ENCODE measurements around the gene OTOP2. TPM values are rescaled to one million over a fixed set of nuclear protein-coding genes. Genes with fewer than 3 reads are reported as not detected.
"Not testable (repeated sequence)": the region's sequence is repeated elsewhere in the genome, so short reads cannot be mapped to it uniquely, and the experiment has no call there.

Gene OTOP2
- total RNA-seq, 5 donors from 2014 or later (not counting 1 experiment from before 2014, with no cell fraction given), result not detected

DNA sequence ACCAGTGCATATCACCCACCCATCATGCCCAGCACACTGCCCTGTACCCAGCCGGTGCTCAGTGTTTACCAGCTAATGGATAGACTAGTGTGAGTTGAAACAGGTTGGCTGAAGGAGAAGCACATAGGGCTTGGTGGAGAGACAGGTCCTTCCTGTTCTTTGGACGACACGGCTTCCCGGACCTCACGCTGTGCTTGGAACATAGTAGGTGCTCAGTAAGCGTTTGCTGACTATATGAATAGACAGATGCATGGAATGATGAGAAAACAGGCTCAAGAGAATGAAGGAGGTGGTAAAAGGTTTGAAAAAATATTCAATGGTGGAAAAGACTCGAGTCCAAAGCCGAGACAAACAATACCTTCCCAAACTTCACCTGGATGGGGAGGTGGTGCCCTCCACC lies 23.9 kb upstream of the OTOP2 start:
- Mint-ChIP-seq H3K36me3 (no peaks in the 10 kb centered on the region), H3K27me3 (peaks cover 10 to 29% of the 10 kb centered on the region in 2 donors), H3K4me3 (no peak overlapping the region), H3K9me3 (no peaks in the 10 kb centered on the region), H3K4me1 (no peaks in the 10 kb centered on the region), H3K27ac (no peak overlapping the region)
- Histone ChIP-seq H3K27ac (ENCODE audit: low read length) (no peak overlapping the region), H3K4me1 (ENCODE audit: control insufficient read depth in 1 of 2, extremely low read depth in 1 of 2, insufficient read depth in 2 of 2, low read length in 2 of 2) (no peaks in the 10 kb centered on the region), H3K27me3 (replicated peaks in 1 of 2; ENCODE audit: control insufficient read depth in 2 of 2, extremely low read depth in 1 of 2, insufficient read depth in 2 of 2, low read length in 1 of 2) (peaks cover 0 to 58% of the 10 kb centered on the region in 2 experiments), H3K36me3 (ENCODE audit: control insufficient read depth in 2 of 2, extremely low read depth in 1 of 2, insufficient read depth in 1 of 2, low read length in 1 of 2) (no peaks in the 10 kb centered on the region), H3K9me3 (no peaks in the 10 kb centered on the region), H3K4me3 (ENCODE audit: control insufficient read depth in 1 of 2, extremely low read depth in 1 of 2, low read length in 1 of 2) (no peak overlapping the region)
- CTCF ChIA-PET, result no interaction called here
- WGBS (ENCODE audit: insufficient coverage), result 90% methylated on average over 2 of the region's 8 CpGs
- POLR2A ChIA-PET, result no interaction called here
- ATAC-seq (replicated peaks in 1 of 4) (no peak), DNase-seq (no peak)

DNA sequence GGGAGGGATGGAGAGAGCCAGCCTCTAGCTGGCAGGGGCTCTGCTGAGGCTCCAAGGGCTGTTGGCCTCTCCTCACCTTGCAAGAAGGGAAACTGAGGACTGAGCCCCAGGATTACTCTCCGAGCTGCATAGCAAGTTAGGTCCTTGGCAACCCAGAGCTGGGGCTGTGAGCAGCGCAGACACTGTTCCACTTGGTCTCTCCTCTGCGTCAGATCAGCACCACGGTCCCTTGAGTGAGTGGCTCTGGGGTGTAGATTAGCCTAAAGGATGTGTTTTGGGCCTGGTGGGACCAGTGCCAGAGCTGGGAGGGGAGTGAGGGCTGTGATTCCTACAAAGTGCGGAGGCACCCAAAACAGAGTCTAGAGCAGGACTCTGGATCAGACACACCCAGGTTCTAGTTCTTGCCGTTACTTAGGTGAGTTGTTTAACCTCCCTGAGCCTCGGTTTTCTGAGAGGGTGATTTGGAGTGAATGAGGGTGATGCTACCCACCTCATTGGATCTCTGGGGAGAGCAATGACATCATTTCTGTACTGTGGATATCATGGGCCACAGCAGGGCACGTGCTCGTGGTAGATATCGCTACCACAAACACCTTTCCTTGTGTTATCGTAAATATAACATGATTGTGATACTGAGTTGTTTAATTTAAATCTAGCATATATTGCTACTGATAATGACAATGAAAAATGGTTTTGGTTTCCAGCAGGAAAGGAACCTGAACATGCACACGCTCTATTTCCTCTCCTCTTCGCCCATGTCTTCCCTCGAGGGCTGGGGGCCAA lies 22.5 kb upstream of the OTOP2 start:
- ChIA-PET CTCF (interaction anchor here in 1 of 2 donors (0.7 kb wide), 1 partner anchor 147 kb away, joined by 3 read pairs; no protein-coding TSS in a partner anchor), POLR2A (no interaction called here)
- Histone ChIP-seq H3K27ac (ENCODE audit: low read length) (no peak overlapping the region), H3K9me3 (no peaks in the 10 kb centered on the region), H3K36me3 (ENCODE audit: control insufficient read depth in 2 of 2, extremely low read depth in 1 of 2, insufficient read depth in 1 of 2, low read length in 1 of 2) (no peaks in the 10 kb centered on the region), H3K4me3 (ENCODE audit: control insufficient read depth in 1 of 2, extremely low read depth in 1 of 2, low read length in 1 of 2) (no peak overlapping the region), H3K4me1 (ENCODE audit: control insufficient read depth in 1 of 2, extremely low read depth in 1 of 2, insufficient read depth in 2 of 2, low read length in 2 of 2) (no peaks in the 10 kb centered on the region), H3K27me3 (replicated peaks in 1 of 2; ENCODE audit: control insufficient read depth in 2 of 2, extremely low read depth in 1 of 2, insufficient read depth in 2 of 2, low read length in 1 of 2) (peaks cover 0 to 46% of the 10 kb centered on the region in 2 experiments)
- H3K4me1 Mint-ChIP-seq, result peaks cover 0 to 2% (median 0%) of the 10 kb centered on the region in 3 donors
- H3K4me3 Mint-ChIP-seq, result no peak overlapping the region
- 61% methylated on average over 4 of the region's 14 CpGs for WGBS (ENCODE audit: insufficient coverage)
- H3K36me3 Mint-ChIP-seq, result no peaks in the 10 kb centered on the region
- H3K27ac Mint-ChIP-seq, result no peak overlapping the region
- H3K9me3 Mint-ChIP-seq, result no peaks in the 10 kb centered on the region
- DNase-seq (no peak), ATAC-seq (replicated peaks in 1 of 4) (no peak)
- H3K27me3 Mint-ChIP-seq, result peaks cover under 1 to 22% of the 10 kb centered on the region in 2 donors

- no peaks in the 10 kb centered on the region for H3K9me3 Mint-ChIP-seq
- Histone ChIP-seq H3K27me3 (replicated peaks in 1 of 2; ENCODE audit: control insufficient read depth in 2 of 2, extremely low read depth in 1 of 2, insufficient read depth in 2 of 2, low read length in 1 of 2) (peaks cover 0 to 44% of the 10 kb centered on the region in 2 experiments), H3K4me3 (ENCODE audit: control insufficient read depth in 1 of 2, extremely low read depth in 1 of 2, low read length in 1 of 2) (no peak overlapping the region), H3K4me1 (ENCODE audit: control insufficient read depth in 1 of 2, extremely low read depth in 1 of 2, insufficient read depth in 2 of 2, low read length in 2 of 2) (no peaks in the 10 kb centered on the region), H3K36me3 (ENCODE audit: control insufficient read depth in 2 of 2, extremely low read depth in 1 of 2, insufficient read depth in 1 of 2, low read length in 1 of 2) (no peaks in the 10 kb centered on the region), H3K27ac (ENCODE audit: low read length) (no peak overlapping the region), H3K9me3 (no peaks in the 10 kb centered on the region)
- no peaks in the 10 kb centered on the region for H3K36me3 Mint-ChIP-seq
- WGBS (ENCODE audit: insufficient coverage), result 93% methylated on average over 5 of the region's 9 CpGs
- DNase-seq, result no peak
- no peak overlapping the region for H3K4me3 Mint-ChIP-seq
- H3K27ac Mint-ChIP-seq, result no peak overlapping the region
- ChIA-PET CTCF (interaction anchor here in 1 of 2 donors (0.6 kb wide), 1 partner anchor 730 kb away, joined by 4 read pairs; the partner anchor contains the start of gene SMIM5), POLR2A (no interaction called here)
- peaks cover 0 to 19% of the 10 kb centered on the region in 2 donors for H3K27me3 Mint-ChIP-seq
- peaks cover 0 to 2% (median 0%) of the 10 kb centered on the region in 3 donors for H3K4me1 Mint-ChIP-seq
- ATAC-seq (replicated peaks in 1 of 4), result no peak
Observed at GRCh38 chr17:74903034-74903433, 21.0 kb upstream of the OTOP2 start.

DNA sequence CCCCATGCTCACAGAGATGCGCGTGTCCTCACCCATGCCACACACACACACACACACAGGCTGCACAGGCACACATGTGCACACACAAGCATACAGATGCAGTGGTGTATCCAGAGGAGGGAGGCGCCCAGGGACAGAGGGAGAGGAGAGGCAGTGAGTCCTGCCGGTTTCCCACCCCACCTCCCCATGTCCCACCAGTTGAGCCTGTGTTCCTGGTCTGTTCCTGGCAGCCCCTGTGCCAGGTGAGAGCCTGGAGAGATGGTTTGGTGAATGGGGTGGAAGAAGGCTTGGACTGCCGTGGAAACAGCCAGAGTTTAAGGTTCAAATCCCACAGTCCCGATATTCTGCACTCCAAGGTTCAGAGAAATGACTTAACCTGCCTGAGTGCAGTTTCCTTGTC lies 20.4 kb upstream of the OTOP2 start:
- 80% methylated on average over 1 of the region's 6 CpGs for WGBS (ENCODE audit: insufficient coverage)
- H3K27ac ChIP-seq (ENCODE audit: low read length), result no peak overlapping the region
- H3K4me1 ChIP-seq (ENCODE audit: control insufficient read depth in 1 of 2, extremely low read depth in 1 of 2, insufficient read depth in 2 of 2, low read length in 2 of 2), result no peaks in the 10 kb centered on the region
- ChIA-PET POLR2A (no interaction called here), CTCF (interaction anchor here in 1 of 2 donors (0.6 kb wide), 1 partner anchor 729 kb away, joined by 4 read pairs; the partner anchor contains the start of gene SMIM5)
- no peaks in the 10 kb centered on the region for H3K9me3 Mint-ChIP-seq
- peaks cover 0 to 44% of the 10 kb centered on the region in 2 experiments for H3K27me3 ChIP-seq (replicated peaks in 1 of 2; ENCODE audit: control insufficient read depth in 2 of 2, extremely low read depth in 1 of 2, insufficient read depth in 2 of 2, low read length in 1 of 2)
- peaks cover 0 to 19% of the 10 kb centered on the region in 2 donors for H3K27me3 Mint-ChIP-seq
- H3K4me3 ChIP-seq (ENCODE audit: control insufficient read depth in 1 of 2, extremely low read depth in 1 of 2, low read length in 1 of 2), result no peak overlapping the region
- H3K27ac Mint-ChIP-seq, result no peak overlapping the region
- no peaks in the 10 kb centered on the region for H3K36me3 Mint-ChIP-seq
- H3K4me3 Mint-ChIP-seq, result no peak overlapping the region
- no peaks in the 10 kb centered on the region for H3K36me3 ChIP-seq (ENCODE audit: control insufficient read depth in 2 of 2, extremely low read depth in 1 of 2, insufficient read depth in 1 of 2, low read length in 1 of 2)
- ATAC-seq (replicated peaks in 1 of 4), result no peak
- H3K4me1 Mint-ChIP-seq, result peaks cover 0 to 2% (median 0%) of the 10 kb centered on the region in 3 donors
- H3K9me3 ChIP-seq, result no peaks in the 10 kb centered on the region
- DNase-seq, result no peak

DNA sequence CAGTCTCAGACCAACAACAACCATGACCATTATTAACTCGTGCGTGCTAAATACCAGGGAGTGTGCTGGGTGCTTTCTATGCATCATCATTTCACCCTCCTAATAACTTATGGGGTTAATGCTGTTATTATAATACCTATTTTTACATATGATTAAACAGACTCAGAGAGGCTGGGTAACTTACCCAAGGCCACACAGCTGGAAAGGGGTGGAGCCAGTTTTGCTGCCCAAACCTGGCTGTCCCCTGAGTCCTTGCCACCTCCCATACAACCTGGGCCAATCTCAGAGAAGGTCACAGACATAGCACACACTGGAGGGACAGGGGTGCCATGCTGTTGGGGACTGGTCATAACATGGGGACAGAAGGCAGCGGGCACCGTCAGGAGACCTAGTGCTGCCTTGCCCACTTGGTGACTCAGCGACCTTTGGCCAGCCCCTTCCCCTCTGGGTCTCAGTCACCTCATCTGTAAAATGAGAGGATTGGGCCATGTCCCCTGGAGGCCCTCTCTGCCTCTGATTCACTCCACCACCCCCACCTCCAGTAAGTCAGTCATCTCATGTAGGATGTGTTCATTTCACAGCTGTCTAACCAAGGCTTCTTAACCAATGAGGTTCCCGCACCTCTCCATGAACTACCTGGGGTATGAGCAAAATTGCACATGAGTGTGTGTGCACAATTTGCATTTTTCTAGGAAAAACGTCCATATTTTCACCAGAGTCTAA lies 19.2 kb upstream of the OTOP2 start:
- no peaks in the 10 kb centered on the region for H3K36me3 ChIP-seq (ENCODE audit: control insufficient read depth in 2 of 2, extremely low read depth in 1 of 2, insufficient read depth in 1 of 2, low read length in 1 of 2)
- no peaks in the 10 kb centered on the region for H3K9me3 Mint-ChIP-seq
- 88% methylated on average over 3 of the region's 7 CpGs for WGBS (ENCODE audit: insufficient coverage)
- DNase-seq (no peak), ATAC-seq (replicated peaks in 1 of 4) (no peak)
- H3K4me3 ChIP-seq (ENCODE audit: control insufficient read depth in 1 of 2, extremely low read depth in 1 of 2, low read length in 1 of 2), result no peak overlapping the region
- H3K4me1 ChIP-seq (ENCODE audit: control insufficient read depth in 1 of 2, extremely low read depth in 1 of 2, insufficient read depth in 2 of 2, low read length in 2 of 2), result no peaks in the 10 kb centered on the region
- H3K36me3 Mint-ChIP-seq, result no peaks in the 10 kb centered on the region
- H3K27ac ChIP-seq (ENCODE audit: low read length), result no peak overlapping the region
- no peak overlapping the region for H3K27ac Mint-ChIP-seq
- H3K27me3 ChIP-seq (replicated peaks in 1 of 2; ENCODE audit: control insufficient read depth in 2 of 2, extremely low read depth in 1 of 2, insufficient read depth in 2 of 2, low read length in 1 of 2), result peaks cover 0 to 44% of the 10 kb centered on the region in 2 experiments
- no peak overlapping the region for H3K4me3 Mint-ChIP-seq
- ChIA-PET CTCF (no interaction called here), POLR2A (no interaction called here)
- H3K27me3 Mint-ChIP-seq, result peaks cover 0 to 19% of the 10 kb centered on the region in 2 donors
- no peaks in the 10 kb centered on the region for H3K9me3 ChIP-seq
- H3K4me1 Mint-ChIP-seq, result peaks cover 0 to 2% (median 0%) of the 10 kb centered on the region in 3 donors

GRCh38 chr17:74906214-74906793 lies 17.8 kb upstream of the OTOP2 start:
- H3K36me3 ChIP-seq (ENCODE audit: control insufficient read depth in 2 of 2, extremely low read depth in 1 of 2, insufficient read depth in 1 of 2, low read length in 1 of 2); DNase-seq; H3K4me3 Mint-ChIP-seq; H3K9me3 Mint-ChIP-seq; H3K9me3 ChIP-seq; H3K4me1 Mint-ChIP-seq; ATAC-seq (replicated peaks in 1 of 4); H3K4me3 ChIP-seq (ENCODE audit: control insufficient read depth in 1 of 2, extremely low read depth in 1 of 2, low read length in 1 of 2); H3K36me3 Mint-ChIP-seq; H3K27ac ChIP-seq (ENCODE audit: low read length); H3K27ac Mint-ChIP-seq; H3K4me1 ChIP-seq (ENCODE audit: control insufficient read depth in 1 of 2, extremely low read depth in 1 of 2, insufficient read depth in 2 of 2, low read length in 2 of 2): not testable (repeated sequence)
- ChIA-PET POLR2A (interaction anchor here in 1 of 2 donors (0.6 kb wide), 1 partner anchor 517 kb away, joined by 7 read pairs; no protein-coding TSS in a partner anchor), CTCF (interaction anchor here in 1 of 2 donors (0.6 kb wide), 1 partner anchor 607 kb away, joined by 5 read pairs; no protein-coding TSS in a partner anchor)
- H3K27me3 ChIP-seq (replicated peaks in 1 of 2; ENCODE audit: control insufficient read depth in 2 of 2, extremely low read depth in 1 of 2, insufficient read depth in 2 of 2, low read length in 1 of 2), result peaks cover 0 to 34% of the 10 kb centered on the region in 2 experiments
- 100% methylated on average over 1 of the region's 6 CpGs for WGBS (ENCODE audit: insufficient coverage)
- peaks cover 3 to 17% of the 10 kb centered on the region in 2 donors for H3K27me3 Mint-ChIP-seq
